Gastrocnemius medialis (tissue), 4 donors: ENCODE measurements around the gene MESP1. TPM values are rescaled to one million over a fixed set of nuclear protein-coding genes. Genes with fewer than 3 reads are reported as not detected.
"Not testable (repeated sequence)": the region's sequence is repeated elsewhere in the genome, so short reads cannot be mapped to it uniquely, and the experiment has no call there.

Source experiments
- ATAC-seq, 2 donors: fragments of 150-250 bp; one replicate each; pipeline ENCODE4 v1.9.1; 2016
- DNase-seq, 2 donors: peaks; one replicate each; pipeline ENCODE4 v3.0.0-alpha.2; 2019
- H3K27ac ChIP-seq, 4 donors: fragments of 200-600 bp; sonication (generic); 1 replicate in 1 of 4; 2 replicates in 3 of 4; pipeline ENCODE4 v1.5.1; 2016 to 2018; ENCODE audit warnings: mild to moderate bottlenecking in 2 of 4, moderate library complexity in 1 of 4
- H3K27me3 ChIP-seq, 3 donors: fragments of 200-600 bp; sonication (generic) in 2 of 3; 1 replicate in 1 of 3; 2 replicates in 2 of 3; pipeline versions ENCODE4 v1.5.1 to v1.6.0; 2016 to 2019; ENCODE audit warnings: mild to moderate bottlenecking in 1 of 3, moderate library complexity in 1 of 3
- H3K36me3 ChIP-seq, 2 donors: fragments of 200-600 bp; sonication (generic) in 1 of 2; one replicate each; pipeline ENCODE4 v1.5.1; 2017 to 2018
- H3K4me1 ChIP-seq, 2 donors: fragments of 200-600 bp; sonication (generic) in 1 of 2; one replicate each; pipeline ENCODE4 v1.5.1; 2016 to 2017; ENCODE audit warnings: mild to moderate bottlenecking in 2 of 2
- H3K4me3 ChIP-seq, 4 donors: fragments of 200-600 bp; sonication (generic) in 3 of 4; 1 replicate in 1 of 4; 2 replicates in 3 of 4; pipeline ENCODE4 v1.5.1; 2016 to 2019; ENCODE audit warnings: mild to moderate bottlenecking in 2 of 4
- H3K9me3 ChIP-seq, 3 donors: fragments of 200-600 bp; sonication (generic) in 2 of 3; 1 replicate in 1 of 3; 2 replicates in 2 of 3; pipeline ENCODE4 v1.5.1; 2016 to 2019
- CTCF ChIP-seq, 5 experiments: fragments of 450-650 bp in 3 of 5; fragments of 200-600 bp in 2 of 5; sonication (generic) in 2 of 5; IDR thresholded peaks in 4 of 5; conservative IDR thresholded peaks in 1 of 5; 1 replicate in 4 of 5; 2 replicates in 1 of 5; pipeline ENCODE4 v1.5.1; 2016 to 2019; ENCODE audit warnings: antibody characterized with exemption in 5 of 5, mild to moderate bottlenecking in 3 of 5, moderate library complexity in 3 of 5
- POLR2A ChIP-seq, 2 donors: fragments of 450-650 bp; IDR thresholded peaks; one replicate each; pipeline ENCODE4 v1.6.1; 2017; ENCODE audit warnings: antibody characterized with exemption in 2 of 2, mild to moderate bottlenecking in 2 of 2, moderate library complexity in 2 of 2
- in situ Hi-C, 4 donors: fragments of 200-750 bp; cut with MboI; loops; one replicate each; pipeline versions ENCODE4 v1.15.0 to v1.8.0; 2017; ENCODE audit warnings: low sequenced_read_pairs in 4 of 4
- intact Hi-C: fragments of 100-400 bp; cut with DNase I; formaldehyde crosslinking; loops from one replicate; pipeline ENCODE4 v1.15.1; 2023; ENCODE audit warnings: low total_unique reads
- total RNA-seq, 4 donors: library from RNA; depleted of rRNA; stranded (reverse); fragments of >200 nt; gene quantifications; one replicate each; pipeline versions ENCODE4 v1.1.0 to v1.2.3, GENCODE V29; 2016

The MESP1 gene
- total RNA-seq, 4 donors from 2014 or later = 5.3 to 12.6 (median 6.1) TPM

- in situ Hi-C loops = no loop called here
- Histone ChIP-seq H3K27ac (no peak overlapping the region), H3K4me3 (no peak overlapping the region), H3K36me3 (no peaks in the 10 kb centered on the region), H3K4me1 (peaks cover 0 to 5% of the 10 kb centered on the region in 2 donors), H3K27me3 (no peaks in the 10 kb centered on the region), H3K9me3 (no peaks in the 10 kb centered on the region)
- ATAC-seq (no peak), DNase-seq (no peak)
- no peak for TF ChIP-seq CTCF (IDR thresholded peaks at IDR 0.05 in 4 of 5, conservative IDR thresholded peaks at IDR 0.05 in 1 of 5)
- TF ChIP-seq POLR2A (IDR thresholded peaks at IDR 0.05) = no peak
- intact Hi-C loops = no loop called here
Measured at GRCh38 chr15:89790206-89790605, 39.2 kb upstream of the MESP1 start.

GRCh38 chr15:89788585-89788984 is 37.5 kb upstream of the MESP1 start:
- H3K36me3 ChIP-seq, H3K4me1 ChIP-seq, ATAC-seq, H3K9me3 ChIP-seq, intact Hi-C loops, DNase-seq, H3K4me3 ChIP-seq, H3K27me3 ChIP-seq, H3K27ac ChIP-seq, in situ Hi-C loops: not testable (repeated sequence)

GRCh38 chr15:89787944-89788343 is 36.9 kb upstream of the MESP1 start:
- Histone ChIP-seq H3K36me3 (no peaks in the 10 kb centered on the region), H3K27ac (no peak overlapping the region), H3K9me3 (no peaks in the 10 kb centered on the region), H3K4me3 (no peak overlapping the region), H3K4me1 (no peaks in the 10 kb centered on the region), H3K27me3 (no peaks in the 10 kb centered on the region)
- no peak for TF ChIP-seq POLR2A (IDR thresholded peaks at IDR 0.05)
- DNase-seq = no peak
- in situ Hi-C loops (no loop called here), intact Hi-C loops (no loop called here)
- ATAC-seq = no peak

- Histone ChIP-seq H3K4me3 (no peak overlapping the region), H3K27ac (no peak overlapping the region), H3K36me3 (no peaks in the 10 kb centered on the region), H3K27me3 (no peaks in the 10 kb centered on the region), H3K4me1 (no peaks in the 10 kb centered on the region), H3K9me3 (no peaks in the 10 kb centered on the region)
- ATAC-seq (no peak), DNase-seq (no peak)
- intact Hi-C loops (no loop called here), in situ Hi-C loops (no loop called here)
- TF ChIP-seq CTCF (IDR thresholded peaks at IDR 0.05 in 4 of 5, conservative IDR thresholded peaks at IDR 0.05 in 1 of 5) (no peak), POLR2A (IDR thresholded peaks at IDR 0.05) (no peak)
Measured at GRCh38 chr15:89785774-89786140, 34.7 kb upstream of the MESP1 start.

GRCh38 chr15:89785064-89785773 is 34.2 kb upstream of the MESP1 start:
- TF ChIP-seq CTCF (IDR thresholded peaks at IDR 0.05 in 4 of 5, conservative IDR thresholded peaks at IDR 0.05 in 1 of 5) = no peak
- TF ChIP-seq POLR2A (IDR thresholded peaks at IDR 0.05) = no peak
- in situ Hi-C loops = no loop called here
- DNase-seq = no peak

GRCh38 chr15:89784686-89784960 is 33.6 kb upstream of the MESP1 start:
- in situ Hi-C loops = no loop called here

More at GRCh38 chr15:89785064-89785773, 34.2 kb upstream of the MESP1 start:
- no peak overlapping the region for H3K27ac ChIP-seq
- intact Hi-C loops = no loop called here
- ATAC-seq = no peak
- H3K4me3 ChIP-seq = no peak overlapping the region
- no peaks in the 10 kb centered on the region for H3K36me3 ChIP-seq
- no peaks in the 10 kb centered on the region for H3K27me3 ChIP-seq
- H3K9me3 ChIP-seq = no peaks in the 10 kb centered on the region
- no peaks in the 10 kb centered on the region for H3K4me1 ChIP-seq

More at GRCh38 chr15:89784686-89784960, 33.6 kb upstream of the MESP1 start:
- H3K27ac ChIP-seq = no peak overlapping the region
- ATAC-seq = no peak
- no peaks in the 10 kb centered on the region for H3K9me3 ChIP-seq
- TF ChIP-seq CTCF (IDR thresholded peaks at IDR 0.05 in 4 of 5, conservative IDR thresholded peaks at IDR 0.05 in 1 of 5) = no peak
- no peak overlapping the region for H3K4me3 ChIP-seq
- H3K36me3 ChIP-seq = no peaks in the 10 kb centered on the region
- DNase-seq = no peak
- H3K27me3 ChIP-seq = no peaks in the 10 kb centered on the region
- no peaks in the 10 kb centered on the region for H3K4me1 ChIP-seq
- intact Hi-C loops = no loop called here
